Prostate gland (tissue), 2 donors: ENCODE data around the gene CNTNAP2.

ENCODE experiments used
- POLR2A ChIP-seq: fragments of 450-650 bp; IDR thresholded peaks from one replicate; pipeline ENCODE4 v1.6.1; 2016; ENCODE audit warnings: antibody characterized with exemption, mild to moderate bottlenecking
- POLR2AphosphoS5 ChIP-seq: sonication (generic); formaldehyde crosslinking; IDR thresholded peaks from one replicate; pipeline ENCODE4 v1.6.1; 2017; ENCODE audit warnings: antibody characterized with exemption
- TF ChIP-seq, protein P1 (sequence below), 4 experiments: fragments of 200-600 bp in 2 of 4; fragments of 450-650 bp in 2 of 4; sonication (generic) in 2 of 4; IDR thresholded peaks; 1 replicate in 3 of 4; 2 replicates in 1 of 4; pipeline ENCODE4 v1.5.1; 2016 to 2019; ENCODE audit warnings: antibody characterized with exemption in 4 of 4, mild to moderate bottlenecking in 2 of 4, moderate library complexity in 2 of 4

DNA sequence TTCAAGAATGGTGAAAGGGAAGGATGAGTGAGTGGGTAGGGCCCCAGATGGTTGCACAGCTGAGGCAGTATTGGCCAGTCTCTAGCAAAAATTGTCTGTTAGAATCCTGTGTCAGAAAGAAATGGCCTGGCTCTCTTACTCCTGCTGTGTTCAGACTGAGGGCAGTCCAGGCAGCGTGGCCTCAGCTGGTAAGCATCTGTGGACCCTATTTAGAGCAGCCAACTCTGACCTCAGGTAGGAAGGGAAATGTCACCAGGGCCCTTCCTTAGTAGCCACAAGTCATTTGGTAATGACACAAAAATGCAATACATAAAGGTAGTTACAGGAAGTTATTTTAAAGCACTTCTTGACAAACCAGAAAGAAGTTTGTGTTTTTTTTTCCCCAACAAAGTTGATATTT is 1194.7 kb downstream of the CNTNAP2 start:
- TF ChIP-seq POLR2A (no peak), POLR2AphosphoS5 (no peak)
- TF ChIP-seq, protein P1, sequence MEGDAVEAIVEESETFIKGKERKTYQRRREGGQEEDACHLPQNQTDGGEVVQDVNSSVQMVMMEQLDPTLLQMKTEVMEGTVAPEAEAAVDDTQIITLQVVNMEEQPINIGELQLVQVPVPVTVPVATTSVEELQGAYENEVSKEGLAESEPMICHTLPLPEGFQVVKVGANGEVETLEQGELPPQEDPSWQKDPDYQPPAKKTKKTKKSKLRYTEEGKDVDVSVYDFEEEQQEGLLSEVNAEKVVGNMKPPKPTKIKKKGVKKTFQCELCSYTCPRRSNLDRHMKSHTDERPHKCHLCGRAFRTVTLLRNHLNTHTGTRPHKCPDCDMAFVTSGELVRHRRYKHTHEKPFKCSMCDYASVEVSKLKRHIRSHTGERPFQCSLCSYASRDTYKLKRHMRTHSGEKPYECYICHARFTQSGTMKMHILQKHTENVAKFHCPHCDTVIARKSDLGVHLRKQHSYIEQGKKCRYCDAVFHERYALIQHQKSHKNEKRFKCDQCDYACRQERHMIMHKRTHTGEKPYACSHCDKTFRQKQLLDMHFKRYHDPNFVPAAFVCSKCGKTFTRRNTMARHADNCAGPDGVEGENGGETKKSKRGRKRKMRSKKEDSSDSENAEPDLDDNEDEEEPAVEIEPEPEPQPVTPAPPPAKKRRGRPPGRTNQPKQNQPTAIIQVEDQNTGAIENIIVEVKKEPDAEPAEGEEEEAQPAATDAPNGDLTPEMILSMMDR (IDR thresholded peaks at IDR 0.05), result no peak
